H1 (cell line): ENCODE results near the gene AASDH. TPM values are rescaled to one million over a fixed set of nuclear protein-coding genes. Genes with fewer than 3 reads are reported as not detected.

Source experiments
- CTCF ChIA-PET: fragments of 300-600 bp; sonication (Branson Sonifier 250); formaldehyde crosslinking; loops from one replicate; lab custom pipeline; 2021; ENCODE audit not compliant: partially characterized antibody; lab: Charles Lee
- POLR2A ChIA-PET: fragments of 300-600 bp; sonication (Branson Sonifier 250); formaldehyde crosslinking; loops from one replicate; lab custom pipeline; 2021; ENCODE audit warnings: inconsistent platforms; ENCODE audit not compliant: partially characterized antibody; lab: Charles Lee
- DNase-seq, 2 experiments: peaks; one replicate each; pipeline versions ENCODE4 v3.0.0 to v3.0.0-alpha.2; 2010 to 2022; ENCODE audit warnings: low spot score in 2 of 2, low read depth in 1 of 2, mixed read lengths in 1 of 2
- FAIRE-seq: peaks from 2 replicates; lab custom pipeline; 2011; peaks lifted over from hg19 to GRCh38; lab: Jason Lieb, UNC
- H2AFZ ChIP-seq: 2 replicates; pipeline ENCODE4 v1.8.1; 2012; ENCODE audit warnings: low read length, inconsistent platforms
- H2AK5ac ChIP-seq: 2 replicates; pipeline ENCODE4 v1.6.1; 2013; ENCODE audit warnings: low read depth, low read length
- H2BK120ac ChIP-seq: replicated peaks from 2 replicates; pipeline ENCODE3; 2013; ENCODE audit warnings: low read depth, low read length, inconsistent platforms
- H2BK12ac ChIP-seq: 2 replicates; pipeline ENCODE4 v1.6.1; 2013; ENCODE audit warnings: low read depth, low read length
- H2BK15ac ChIP-seq: 2 replicates; pipeline ENCODE4 v1.6.1; 2013; ENCODE audit warnings: low read length
- H2BK20ac ChIP-seq: 2 replicates; pipeline ENCODE4 v1.6.1; 2013; ENCODE audit warnings: low read length
- H2BK5ac ChIP-seq: 2 replicates; pipeline ENCODE4 v1.6.1; 2013; ENCODE audit warnings: low read depth, low read length
- H3K14ac ChIP-seq: 2 replicates; pipeline ENCODE4 v1.6.1; 2013; ENCODE audit warnings: inconsistent platforms; ENCODE audit not compliant: insufficient read length
- H3K18ac ChIP-seq: 2 replicates; pipeline ENCODE4 v1.6.1; 2013; ENCODE audit warnings: low read length; ENCODE audit errors: extremely low read depth
- H3K23ac ChIP-seq: 2 replicates; pipeline ENCODE4 v1.6.1; 2013; ENCODE audit warnings: inconsistent platforms; ENCODE audit not compliant: insufficient read length
- H3K23me2 ChIP-seq: 2 replicates; pipeline ENCODE4 v1.6.1; 2013; ENCODE audit warnings: low read depth, low read length
- H3K27ac ChIP-seq: 2 replicates; pipeline ENCODE4 v1.6.1; 2011; ENCODE audit warnings: low read depth, low read length, inconsistent platforms
- H3K27me3 ChIP-seq, 4 experiments: replicated peaks in 1 of 4; 1 replicate in 1 of 4; 2 replicates in 3 of 4; pipeline versions ENCODE4 v1.6.1 to v1.8.1; 2011 to 2013; ENCODE audit warnings: low read length in 3 of 4, mild to moderate bottlenecking in 3 of 4, inconsistent platforms in 2 of 4, mixed read lengths in 2 of 4, moderate library complexity in 1 of 4; ENCODE audit not compliant: control insufficient read depth in 3 of 4, insufficient read depth in 3 of 4; ENCODE audit errors: extremely low read depth in 1 of 4
- H3K36me3 ChIP-seq, 4 experiments: 2 replicates each; pipeline versions ENCODE4 v1.6.1 to v1.8.1; 2011 to 2013; ENCODE audit warnings: mild to moderate bottlenecking in 4 of 4, low read length in 3 of 4, moderate library complexity in 2 of 4, control low read depth in 1 of 4, inconsistent platforms in 1 of 4; ENCODE audit not compliant: insufficient read depth in 4 of 4, control insufficient read depth in 2 of 4
- H3K4ac ChIP-seq: replicated peaks from 2 replicates; pipeline ENCODE3; 2013; ENCODE audit warnings: low read length, low read depth, mixed read lengths, inconsistent platforms; ENCODE audit not compliant: insufficient read length
- H3K4me1 ChIP-seq, 4 experiments: replicated peaks in 1 of 4; 1 replicate in 1 of 4; 2 replicates in 3 of 4; pipeline versions ENCODE4 v1.6.1 to v1.8.1; 2011 to 2013; ENCODE audit warnings: low read length in 3 of 4, inconsistent platforms in 2 of 4, mixed read lengths in 1 of 4; ENCODE audit not compliant: insufficient read depth in 4 of 4, control insufficient read depth in 3 of 4
- H3K4me2 ChIP-seq, 2 experiments: 2 replicates each; pipeline versions ENCODE4 v1.6.1 to v1.8.1; 2011 to 2013; ENCODE audit warnings: low read depth in 2 of 2, low read length in 2 of 2, control low read depth in 1 of 2, inconsistent platforms in 1 of 2, mild to moderate bottlenecking in 1 of 2; ENCODE audit not compliant: insufficient read depth in 1 of 2
- H3K4me3 ChIP-seq, 4 experiments: fragments of 200-600, 300-600 bp in 1 of 4; sonication (generic), shearing (Covaris generic), sonication (Bioruptor Twin) in 1 of 4; 2 replicates each; pipeline versions ENCODE4 v1.5.1 to v1.8.1; 2011 to 2016; ENCODE audit warnings: low read length in 4 of 4, low read depth in 3 of 4, control low read depth in 2 of 4, inconsistent platforms in 2 of 4, mild to moderate bottlenecking in 2 of 4, mixed read lengths in 1 of 4, moderate library complexity in 1 of 4; ENCODE audit not compliant: insufficient read depth in 2 of 4; ENCODE audit errors: extremely low read depth in 1 of 4
- H3K56ac ChIP-seq: replicated peaks from 2 replicates; pipeline ENCODE3; 2013; ENCODE audit warnings: low read depth, mild to moderate bottlenecking, mixed read lengths, low read length, inconsistent platforms; ENCODE audit not compliant: insufficient read length
- H3K79me1 ChIP-seq: 2 replicates; pipeline ENCODE4 v1.6.1; 2013; ENCODE audit warnings: low read depth, low read length, control low read depth
- H3K79me2 ChIP-seq, 2 experiments: 2 replicates each; pipeline versions ENCODE4 v1.6.1 to v1.8.1; 2012 to 2013; ENCODE audit warnings: low read length in 2 of 2, mild to moderate bottlenecking in 2 of 2, inconsistent platforms in 1 of 2; ENCODE audit not compliant: insufficient read depth in 2 of 2, control insufficient read depth in 1 of 2
- H3K9ac ChIP-seq, 4 experiments: replicated peaks in 1 of 4; 1 replicate in 1 of 4; 2 replicates in 3 of 4; pipeline versions ENCODE4 v1.6.1 to v1.8.1; 2011 to 2013; ENCODE audit warnings: low read depth in 3 of 4, low read length in 3 of 4, control low read depth in 2 of 4, mild to moderate bottlenecking in 2 of 4, moderate library complexity in 2 of 4, inconsistent platforms in 1 of 4; ENCODE audit errors: extremely low read depth in 1 of 4
- H3K9me3 ChIP-seq, 2 experiments: 2 replicates each; pipeline versions ENCODE4 v1.6.1 to v1.8.1; 2012 to 2013; ENCODE audit warnings: mild to moderate bottlenecking in 2 of 2, moderate library complexity in 2 of 2, control low read depth in 1 of 2, inconsistent platforms in 1 of 2, low read depth in 1 of 2, low read length in 1 of 2, mixed read lengths in 1 of 2; ENCODE audit not compliant: insufficient read depth in 2 of 2
- H4K20me1 ChIP-seq, 2 experiments: replicated peaks in 1 of 2; 2 replicates each; pipeline versions ENCODE3 to v1.8.1; 2011 to 2013; ENCODE audit warnings: inconsistent platforms in 2 of 2, low read length in 2 of 2, mild to moderate bottlenecking in 1 of 2; ENCODE audit not compliant: insufficient read depth in 2 of 2, control insufficient read depth in 1 of 2
- H4K5ac ChIP-seq: 2 replicates; pipeline ENCODE4 v1.6.1; 2013; ENCODE audit warnings: low read length, low read depth, mixed read lengths, inconsistent platforms; ENCODE audit not compliant: insufficient read length
- H4K8ac ChIP-seq: 2 replicates; pipeline ENCODE4 v1.8.0; 2013; ENCODE audit warnings: mild to moderate bottlenecking, moderate library complexity, low read length, inconsistent platforms; ENCODE audit not compliant: insufficient read depth; ENCODE audit errors: extremely low read depth
- H4K91ac ChIP-seq: replicated peaks from 2 replicates; pipeline ENCODE3; 2013; ENCODE audit warnings: low read length, mixed read lengths, inconsistent platforms; ENCODE audit not compliant: insufficient read length
- ATF2 ChIP-seq: IDR thresholded peaks from 2 replicates; pipeline ENCODE4 v1.6.1; 2012; ENCODE audit warnings: low read length, inconsistent platforms
- BACH1 ChIP-seq: IDR thresholded peaks from 2 replicates; pipeline ENCODE4 v1.6.1; 2012; ENCODE audit warnings: low read length, improper control_type of control experiment
- BCL11A ChIP-seq, 2 experiments: IDR thresholded peaks; one replicate each; pipeline ENCODE4 v1.6.1; 2011; ENCODE audit warnings: low read depth in 2 of 2, low read length in 2 of 2, mild to moderate bottlenecking in 2 of 2
- CREB1 ChIP-seq: IDR thresholded peaks from 2 replicates; pipeline ENCODE4 v1.6.1; 2012; ENCODE audit warnings: inconsistent platforms
- E2F6 ChIP-seq: IDR thresholded peaks from 2 replicates; pipeline ENCODE4 v1.6.1; 2012; ENCODE audit warnings: inconsistent platforms
- EZH2 ChIP-seq: fragments of 200-600 bp; sonication (generic); IDR thresholded peaks from 2 replicates; pipeline ENCODE4 v1.7.1; 2012; ENCODE audit warnings: low read depth, mild to moderate bottlenecking, moderate library complexity, low read length, inconsistent platforms; ENCODE audit not compliant: severe bottlenecking
- HDAC2 ChIP-seq, 2 experiments: fragments of 300-600 bp in 1 of 2; sonication (generic) in 1 of 2; IDR thresholded peaks; 2 replicates each; pipeline ENCODE4 v1.6.1; 2011 to 2012; ENCODE audit warnings: low read depth in 2 of 2, low read length in 2 of 2, mild to moderate bottlenecking in 2 of 2, moderate library complexity in 2 of 2, borderline replicate concordance in 1 of 2, inconsistent platforms in 1 of 2
- KDM1A ChIP-seq: fragments of 200-600, 300-600 bp; sonication (generic); IDR thresholded peaks from 2 replicates; pipeline ENCODE4 v1.7.1; 2016; ENCODE audit warnings: mild to moderate bottlenecking, low read length, borderline replicate concordance
- SAP30 ChIP-seq: fragments of 300-600 bp; sonication (generic); IDR thresholded peaks from 2 replicates; pipeline ENCODE4 v1.7.1; 2012; ENCODE audit warnings: low read length, moderate library complexity, mild to moderate bottlenecking, inconsistent platforms; ENCODE audit not compliant: insufficient read depth, insufficient replicate concordance
- TCF12 ChIP-seq: IDR thresholded peaks from 2 replicates; pipeline ENCODE4 v1.6.1; 2011; ENCODE audit warnings: low read depth, mild to moderate bottlenecking, low read length
- WGBS, 2 experiments: shearing (Covaris generic) in 1 of 2; methylation state at CpG; one replicate each; pipeline versions ENCODE4 v1.1.6 to v1.1.7; 2013 to 2015; ENCODE audit warnings: low lambda C conversion rate in 2 of 2, mixed read lengths in 2 of 2, inconsistent platforms in 1 of 2, low coverage in 1 of 2, missing lambda C conversion rate in 1 of 2; ENCODE audit not compliant: insufficient replicate concordance in 2 of 2, insufficient coverage in 1 of 2, insufficient read length in 1 of 2; ENCODE audit errors: extremely low coverage in 1 of 2, missing lambda C conversion rate in 1 of 2; 5-methylcytosine and 5-hydroxymethylcytosine counted together
- polyA plus RNA-seq, 7 experiments: library from polyadenylated mRNA; depleted of rRNA in 3 of 7; stranded (reverse) in 5 of 7; unstranded in 2 of 7; fragments of >200 nt in 5 of 7; fragments of 200-250 nt in 2 of 7; gene quantifications; 1 replicate in 5 of 7; 2 replicates in 1 of 7; 4 replicates in 1 of 7; pipeline versions ENCODE4 v1.2.1 to v1.2.3, GENCODE V29; 2011 to 2013; ENCODE audit warnings: missing spikeins in 2 of 7, mixed read lengths in 2 of 7
- total RNA-seq: library from RNA; stranded (reverse); fragmentation: NEBNext Ultra II Directional; extraction: Animal tissue kit (Norgen Biotek cat#: 25700); gene quantifications from 2 replicates; pipeline ENCODE4 v1.2.1, GENCODE V29; 2021
- TF ChIP-seq, protein P1 (sequence below): IDR thresholded peaks from 2 replicates; pipeline ENCODE4 v1.6.1; 2011; ENCODE audit warnings: low read depth, mild to moderate bottlenecking, low read length; ENCODE audit not compliant: insufficient read depth

The AASDH gene
- total and polyA plus RNA-seq, 2 of the 8 experiments (the other 6 are each of a cell fraction or from before 2014, with no cell fraction given) = 8.0 to 10.9 TPM

DNA sequence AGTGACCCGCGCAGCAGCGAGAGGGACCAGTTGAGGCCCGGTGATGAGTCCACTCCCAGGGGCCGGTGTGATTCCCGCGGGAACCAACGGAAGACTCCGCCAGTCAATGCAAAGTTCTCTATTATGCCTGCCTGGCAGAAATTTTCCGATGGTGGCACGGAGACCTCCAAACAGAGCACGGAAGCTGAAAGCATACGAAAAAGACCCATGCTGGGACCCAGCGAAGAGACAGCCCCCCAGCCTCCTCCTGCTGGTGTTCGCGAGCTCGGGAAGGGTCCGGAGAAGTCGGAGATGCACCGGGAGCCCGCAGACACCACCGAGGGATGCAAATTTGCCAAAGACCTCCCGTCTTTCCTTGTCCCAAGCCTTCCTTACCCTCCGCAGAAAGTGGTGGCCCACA lies 71.7 kb downstream of the AASDH start:
- no peaks in the 10 kb centered on the region for H4K20me1 ChIP-seq
- TF ChIP-seq EZH2 (no peak), BCL11A (IDR thresholded peaks at IDR 0.05; ENCODE audit: low read depth in 2 of 2, low read length in 2 of 2) (no peak), SAP30 (no peak), BACH1 (no peak), CREB1 (no peak), E2F6 (no peak), TCF12 (no peak), HDAC2 (IDR thresholded peaks at IDR 0.05; ENCODE audit: borderline replicate concordance in 1 of 2, low read depth in 2 of 2, low read length in 2 of 2) (no peak), ATF2 (no peak), KDM1A (no peak)
- TF ChIP-seq, protein P1, sequence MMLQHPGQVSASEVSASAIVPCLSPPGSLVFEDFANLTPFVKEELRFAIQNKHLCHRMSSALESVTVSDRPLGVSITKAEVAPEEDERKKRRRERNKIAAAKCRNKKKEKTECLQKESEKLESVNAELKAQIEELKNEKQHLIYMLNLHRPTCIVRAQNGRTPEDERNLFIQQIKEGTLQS = no peak

More for the DNA sequence above, 71.7 kb downstream of the AASDH start:
- Histone ChIP-seq H2AK5ac (no peak overlapping the region), H3K79me1 (no peaks in the 10 kb centered on the region), H3K79me2 (no peaks in the 10 kb centered on the region), H4K5ac (no peak overlapping the region), H4K91ac (no peak overlapping the region), H3K14ac (no peak overlapping the region), H2AFZ (no peak overlapping the region), H3K4me1 (no peaks in the 10 kb centered on the region), H2BK120ac (no peak overlapping the region), H2BK5ac (no peak overlapping the region), H2BK15ac (no peak overlapping the region), H3K56ac (no peak overlapping the region), H3K4ac (no peak overlapping the region), H2BK20ac (no peak overlapping the region), H2BK12ac (no peak overlapping the region), H3K23ac (no peak overlapping the region), H3K9me3 (no peaks in the 10 kb centered on the region), H3K23me2 (no peaks in the 10 kb centered on the region), H3K27ac (no peak overlapping the region), H3K9ac (no peak overlapping the region), H3K4me2 (no peak overlapping the region), H3K36me3 (peaks cover 0 to 15% (median 2%) of the 10 kb centered on the region in 4 experiments; a peak in 2 of 8 replicates), H3K18ac (no peak overlapping the region), H3K4me3 (no peak overlapping the region), H4K8ac (no peak overlapping the region; the same call in 1 of the 2 replicates), H3K27me3 (no peaks in the 10 kb centered on the region)
- ChIA-PET CTCF (no interaction called here), POLR2A (interaction anchor here (0.8 kb wide), 1 partner anchor 190 kb away, joined by 3 read pairs; no protein-coding TSS in a partner anchor)
- 93% methylated on average over 24 of the region's 24 CpGs; no CpG with 5 or more reads in 1 of the 2 experiments for WGBS, 2 experiments
- DNase-seq = no peak
- no peak for FAIRE-seq
